SJSA1 (cell line): ENCODE data around the gene ANKS1B. TPM values are rescaled to one million over a fixed set of nuclear protein-coding genes. Genes with fewer than 3 reads are reported as not detected.

Experiments
- DNase-seq, 2 experiments: peaks; one replicate each; pipeline ENCODE4 v3.0.0-alpha.2; 2015 to 2020; ENCODE audit warnings: low spot score in 2 of 2, low read depth in 1 of 2
- H3K27ac ChIP-seq: fragments of 250-450 bp; sonication (Bioruptor Pico); 2 replicates; pipeline ENCODE4 v1.5.1; 2020; ENCODE audit warnings: mild to moderate bottlenecking, moderate library complexity
- H3K27me3 ChIP-seq: fragments of 250-450 bp; sonication (Bioruptor Pico); replicated peaks from 2 replicates; pipeline ENCODE4 v1.5.1; 2020; ENCODE audit warnings: mild to moderate bottlenecking, moderate library complexity
- H3K36me3 ChIP-seq: fragments of 250-450 bp; sonication (Bioruptor Pico); 2 replicates; pipeline ENCODE4 v1.5.1; 2020; ENCODE audit warnings: mild to moderate bottlenecking
- H3K4me1 ChIP-seq: fragments of 250-450 bp; sonication (Bioruptor Pico); replicated peaks from 2 replicates; pipeline ENCODE4 v1.6.1; 2021; ENCODE audit warnings: mild to moderate bottlenecking
- H3K4me3 ChIP-seq: fragments of 250-450 bp; sonication (Bioruptor Pico); 2 replicates; pipeline ENCODE4 v1.5.1; 2020; ENCODE audit warnings: mild to moderate bottlenecking
- H3K9me3 ChIP-seq: fragments of 250-450 bp; sonication (Bioruptor Pico); replicated peaks from 2 replicates; pipeline ENCODE4 v1.5.1; 2020; ENCODE audit warnings: mild to moderate bottlenecking
- total RNA-seq: library from RNA; depleted of rRNA; stranded (reverse); fragments of >200 nt; shearing (Covaris generic); gene quantifications from 2 replicates; pipeline ENCODE4 v1.2.3, GENCODE V29; 2014

Gene ANKS1B
- total RNA-seq, 1 experiment from 2014 or later = not detected

DNA sequence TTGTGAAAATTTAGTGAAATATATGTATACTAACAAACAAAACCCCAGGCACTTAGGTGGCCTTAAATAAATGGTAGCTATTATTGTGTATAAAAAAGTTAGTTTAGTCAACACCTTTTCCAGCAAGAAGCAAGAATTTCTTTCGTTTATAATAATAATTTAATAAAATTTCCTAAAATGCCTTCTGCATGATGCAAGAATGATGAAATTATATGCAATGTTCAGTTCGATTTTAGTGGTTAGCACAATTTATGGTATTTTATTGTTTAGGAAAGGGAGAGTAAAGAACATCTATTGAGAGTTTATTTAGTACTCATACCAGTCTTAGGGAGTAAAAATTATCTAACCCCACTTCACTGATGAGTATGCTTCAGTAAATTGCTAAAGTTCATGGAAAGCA is 1048.9 kb downstream of the ANKS1B start:
- no peak overlapping the region for H3K27ac ChIP-seq
- no peaks in the 10 kb centered on the region for H3K4me1 ChIP-seq
- H3K9me3 ChIP-seq = no peaks in the 10 kb centered on the region
- H3K27me3 ChIP-seq = no peaks in the 10 kb centered on the region
- DNase-seq = no peak
- H3K4me3 ChIP-seq = no peak overlapping the region
- no peaks in the 10 kb centered on the region for H3K36me3 ChIP-seq

DNA sequence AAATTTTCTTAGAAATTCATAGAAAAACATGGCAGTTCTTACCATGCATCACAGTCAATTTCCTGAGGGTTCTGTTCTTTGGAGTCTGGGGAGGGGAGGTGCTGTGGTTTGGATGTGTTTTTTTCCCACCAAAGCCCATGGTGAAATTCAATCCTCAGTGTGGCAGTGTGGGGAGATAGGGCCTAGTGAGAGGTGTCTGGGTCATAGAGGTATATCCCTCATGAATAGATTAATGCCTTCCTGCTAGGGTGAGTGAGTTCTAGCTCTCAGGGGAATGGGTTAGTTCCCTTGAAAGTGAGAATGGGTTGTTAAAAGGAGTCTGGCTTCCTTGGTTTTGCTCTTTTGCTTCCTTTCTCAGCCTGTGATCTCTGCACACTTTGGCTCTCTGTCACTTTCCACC is 1061.9 kb downstream of the ANKS1B start:
- Histone ChIP-seq H3K27me3 (peaks cover 10% of the 10 kb centered on the region; the same call in 1 of the 2 replicates), H3K36me3 (no peaks in the 10 kb centered on the region), H3K4me3 (no peak overlapping the region), H3K4me1 (no peaks in the 10 kb centered on the region), H3K27ac (no peak overlapping the region), H3K9me3 (no peaks in the 10 kb centered on the region)
- DNase-seq = no peak

DNA sequence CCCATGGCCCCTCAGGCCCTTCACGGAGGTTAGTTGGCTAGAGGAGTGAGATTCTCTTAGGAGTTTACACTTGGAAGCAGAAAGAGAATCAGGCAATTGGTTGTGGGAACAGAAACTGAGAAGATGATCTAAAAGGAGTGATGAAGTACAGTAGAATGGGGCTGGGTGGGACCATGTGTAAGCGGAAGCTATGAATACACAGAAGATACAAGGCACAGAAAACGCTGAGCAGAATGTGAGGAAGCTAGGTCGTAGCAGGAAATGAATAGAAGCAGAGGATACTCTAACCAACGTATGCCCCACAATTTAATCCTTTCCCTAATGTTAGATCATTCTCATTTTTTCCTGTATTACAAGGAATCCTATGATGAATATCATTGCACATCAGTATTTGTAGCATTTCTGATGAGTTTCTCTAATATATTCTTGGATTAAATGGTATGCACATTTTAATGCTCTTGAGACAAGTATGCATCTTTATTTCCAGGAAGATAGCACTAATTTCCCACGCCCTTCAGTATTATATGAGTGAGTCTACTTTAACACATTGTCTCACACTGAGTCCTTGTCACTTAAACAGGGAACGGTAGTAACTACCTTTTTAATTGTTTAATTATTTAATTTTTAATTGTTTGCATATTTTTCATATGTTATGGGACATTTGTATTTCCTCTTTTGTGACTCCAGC is 1066.4 kb downstream of the ANKS1B start:
- no peak for DNase-seq
- Histone ChIP-seq H3K27ac (no peak overlapping the region), H3K4me1 (no peaks in the 10 kb centered on the region), H3K27me3 (peaks cover 6% of the 10 kb centered on the region; the same call in 1 of the 2 replicates), H3K9me3 (no peaks in the 10 kb centered on the region), H3K36me3 (no peaks in the 10 kb centered on the region), H3K4me3 (no peak overlapping the region)

DNA sequence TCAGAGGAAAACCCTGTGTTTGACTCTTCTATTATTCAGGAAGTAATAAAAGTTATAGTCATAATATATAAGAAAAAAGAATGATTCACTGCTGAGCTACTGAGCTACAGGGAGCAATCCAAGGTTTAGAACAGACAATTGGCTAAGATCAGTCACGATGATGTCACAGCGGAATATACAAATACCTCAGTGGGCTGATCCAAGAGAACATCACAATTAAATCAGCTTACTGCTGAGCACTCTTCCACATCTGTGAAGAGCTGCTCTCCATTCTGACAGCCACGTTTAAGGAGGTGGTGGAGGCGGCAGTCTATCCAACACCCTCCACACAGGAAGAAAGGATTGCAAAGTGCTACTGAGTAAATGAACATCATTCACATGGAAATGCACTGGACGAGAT is 1068.6 kb downstream of the ANKS1B start:
- Histone ChIP-seq H3K4me1 (no peaks in the 10 kb centered on the region), H3K36me3 (no peaks in the 10 kb centered on the region), H3K9me3 (no peaks in the 10 kb centered on the region), H3K27me3 (peaks cover 4% of the 10 kb centered on the region; the same call in 1 of the 2 replicates), H3K4me3 (no peak overlapping the region), H3K27ac (no peak overlapping the region)
- DNase-seq = no peak

DNA sequence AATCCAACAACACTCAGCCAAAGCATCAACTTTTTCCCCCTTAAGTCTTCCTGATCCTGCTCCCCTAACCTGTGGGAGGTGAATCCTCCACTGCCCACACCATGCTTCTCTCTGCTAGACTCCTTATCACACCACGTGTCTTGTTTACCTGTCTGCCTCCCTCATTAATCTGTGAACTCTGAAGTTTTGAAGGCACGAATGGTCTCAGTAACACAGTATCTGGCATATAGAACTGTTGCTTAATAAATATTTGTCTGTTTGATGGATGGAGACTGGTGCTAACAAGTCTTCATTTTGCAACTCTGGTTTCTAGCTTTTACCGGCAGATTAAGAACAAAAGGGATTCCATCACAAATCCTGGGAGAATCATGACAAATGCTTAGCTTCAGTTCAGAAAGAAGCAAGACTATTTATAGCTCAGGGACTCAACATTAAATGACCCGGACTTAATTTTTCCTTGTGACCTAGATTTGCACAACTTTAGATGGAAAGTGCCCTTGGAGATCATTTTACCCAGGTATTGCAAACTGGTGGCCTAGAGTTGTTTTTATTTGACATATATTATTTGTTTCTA is 1072.2 kb downstream of the ANKS1B start:
- no peaks in the 10 kb centered on the region for H3K27me3 ChIP-seq
- H3K4me1 ChIP-seq = no peaks in the 10 kb centered on the region
- no peak overlapping the region for H3K27ac ChIP-seq
- no peak overlapping the region for H3K4me3 ChIP-seq
- no peak for DNase-seq
- H3K9me3 ChIP-seq = no peaks in the 10 kb centered on the region
- H3K36me3 ChIP-seq = no peaks in the 10 kb centered on the region

DNA sequence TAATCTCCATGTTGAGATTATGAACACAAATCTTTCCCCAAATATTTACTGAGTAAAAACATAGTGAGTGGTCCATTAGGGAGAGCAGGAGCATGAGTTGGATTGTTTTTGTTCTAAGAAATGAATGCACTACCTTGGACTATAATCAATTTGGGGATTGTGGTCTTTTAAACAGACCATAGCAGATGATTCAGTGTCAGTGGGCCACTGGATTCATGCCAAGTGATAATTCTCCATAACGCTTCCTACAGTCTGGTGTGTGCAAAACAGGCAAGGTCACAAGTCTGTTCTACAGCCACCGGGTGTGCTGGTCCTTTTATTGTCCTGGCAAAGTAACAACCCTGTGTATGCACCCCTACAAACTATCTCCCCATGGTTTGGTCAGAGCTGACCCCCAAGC is 1073.3 kb downstream of the ANKS1B start:
- Histone ChIP-seq H3K9me3 (no peaks in the 10 kb centered on the region), H3K27me3 (no peaks in the 10 kb centered on the region), H3K4me3 (no peak overlapping the region), H3K36me3 (no peaks in the 10 kb centered on the region), H3K27ac (no peak overlapping the region), H3K4me1 (no peaks in the 10 kb centered on the region)
- no peak for DNase-seq

DNA sequence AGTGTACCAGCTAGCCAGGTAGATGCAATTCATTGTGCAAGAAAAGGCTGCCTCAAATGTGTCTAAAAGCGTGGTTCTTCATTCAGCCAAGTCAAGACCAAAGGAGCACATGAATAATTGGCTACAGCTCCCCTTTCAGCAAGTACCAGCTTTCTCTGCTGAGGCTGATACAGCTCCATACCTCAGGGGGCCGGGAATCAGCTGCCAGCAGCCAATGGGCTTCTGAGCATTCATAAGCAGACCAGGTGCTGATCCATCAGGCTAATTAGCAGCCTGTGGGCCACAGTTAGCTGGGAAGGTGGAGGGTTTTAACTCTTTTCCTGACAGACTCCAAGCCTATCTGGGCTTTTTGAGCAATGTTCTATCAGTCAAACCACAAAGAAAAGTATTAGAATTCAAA is 1075.0 kb downstream of the ANKS1B start:
- Histone ChIP-seq H3K9me3 (no peaks in the 10 kb centered on the region), H3K36me3 (no peaks in the 10 kb centered on the region), H3K4me3 (no peak overlapping the region), H3K4me1 (no peaks in the 10 kb centered on the region), H3K27me3 (no peaks in the 10 kb centered on the region), H3K27ac (no peak overlapping the region)
- no peak for DNase-seq

DNA sequence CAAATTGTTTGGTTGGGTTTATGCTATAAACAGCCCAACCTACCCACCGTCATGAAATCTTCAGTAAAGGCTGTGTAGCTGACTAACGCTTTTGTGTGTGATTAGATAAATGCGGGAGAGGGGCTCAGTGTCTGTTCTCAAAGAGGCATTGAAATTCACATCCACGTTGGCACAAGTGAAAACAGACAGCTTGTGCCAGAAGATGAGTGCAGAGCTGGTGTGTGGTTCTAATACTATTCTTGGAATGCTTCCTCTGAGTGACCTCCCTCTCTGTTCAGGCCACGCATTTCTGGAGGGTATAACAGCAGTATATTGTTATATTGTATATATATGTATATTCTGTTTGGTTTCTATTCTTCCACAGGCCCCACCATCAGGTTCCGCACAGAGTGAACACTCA is 1075.9 kb downstream of the ANKS1B start:
- no peaks in the 10 kb centered on the region for H3K36me3 ChIP-seq
- no peak for DNase-seq
- no peaks in the 10 kb centered on the region for H3K4me1 ChIP-seq
- no peak overlapping the region for H3K4me3 ChIP-seq
- H3K27ac ChIP-seq = no peak overlapping the region
- no peaks in the 10 kb centered on the region for H3K9me3 ChIP-seq
- no peaks in the 10 kb centered on the region for H3K27me3 ChIP-seq

DNA sequence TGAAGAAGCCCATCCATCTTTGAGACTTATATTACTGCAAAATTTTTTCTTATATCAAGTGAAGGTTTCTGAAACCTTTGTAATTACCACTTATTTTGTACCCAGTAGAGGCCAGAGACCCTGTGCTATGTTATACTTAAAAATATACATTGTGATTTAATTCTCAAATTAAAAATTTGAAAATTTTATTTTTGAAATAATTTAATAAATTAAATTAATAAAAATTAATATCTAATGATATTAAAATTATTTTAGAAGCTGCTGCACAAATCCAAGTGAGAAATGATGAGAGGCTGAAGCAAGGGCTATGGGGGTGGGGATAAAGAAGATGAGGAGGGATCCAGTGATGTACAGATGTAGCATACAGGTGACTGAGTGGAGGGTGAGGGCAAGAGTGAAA is 1080.9 kb downstream of the ANKS1B start:
- no peaks in the 10 kb centered on the region for H3K36me3 ChIP-seq
- no peak for DNase-seq
- H3K27ac ChIP-seq = no peak overlapping the region
- H3K9me3 ChIP-seq = no peaks in the 10 kb centered on the region
- H3K27me3 ChIP-seq = no peaks in the 10 kb centered on the region
- H3K4me1 ChIP-seq = no peaks in the 10 kb centered on the region
- H3K4me3 ChIP-seq = no peak overlapping the region

DNA sequence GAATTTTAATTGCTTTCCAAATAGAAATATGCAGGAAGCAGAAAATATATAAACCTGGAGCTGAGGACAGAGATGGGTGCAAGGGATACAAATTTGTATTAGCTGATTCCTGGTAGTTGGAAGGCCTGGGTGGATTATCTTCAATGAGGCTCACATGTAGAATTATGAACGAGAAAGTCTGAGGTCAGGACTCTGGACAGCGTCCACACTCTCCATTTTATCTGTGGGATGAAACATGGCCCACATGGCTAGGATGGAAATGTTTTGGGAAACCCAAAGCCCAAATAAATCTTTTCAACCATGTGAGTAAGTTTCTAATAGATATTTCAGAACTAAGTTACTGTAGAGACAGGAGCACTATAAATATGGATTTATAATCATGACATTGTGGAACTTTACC is 1083.5 kb downstream of the ANKS1B start:
- no peak for DNase-seq
- no peak overlapping the region for H3K27ac ChIP-seq
- no peaks in the 10 kb centered on the region for H3K4me1 ChIP-seq
- H3K9me3 ChIP-seq = no peaks in the 10 kb centered on the region
- H3K27me3 ChIP-seq = peaks cover 18% of the 10 kb centered on the region
- H3K4me3 ChIP-seq = no peak overlapping the region
- no peaks in the 10 kb centered on the region for H3K36me3 ChIP-seq

DNA sequence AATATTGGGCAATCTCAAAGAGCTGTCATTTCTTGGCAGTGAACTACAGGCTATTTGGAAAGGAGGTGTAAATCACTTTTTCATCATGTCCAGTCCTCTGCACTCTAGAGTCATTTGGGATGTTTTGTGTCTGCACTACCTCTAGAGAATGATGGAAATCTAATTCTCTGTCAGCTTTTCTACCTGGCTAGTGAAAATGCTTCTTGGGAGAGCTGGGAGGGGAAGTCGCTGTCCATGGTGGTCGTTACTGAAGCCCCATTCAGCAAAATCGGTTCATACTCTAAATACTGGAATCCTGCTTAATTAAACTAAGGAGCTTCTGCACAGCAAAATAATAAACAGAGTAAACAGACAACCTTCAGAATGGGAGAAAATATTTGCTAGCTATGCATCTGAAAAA is 1087.8 kb downstream of the ANKS1B start:
- Histone ChIP-seq H3K36me3 (no peaks in the 10 kb centered on the region), H3K27ac (no peak overlapping the region), H3K4me3 (no peak overlapping the region), H3K4me1 (peaks cover 5% of the 10 kb centered on the region; the same call in 1 of the 2 replicates), H3K27me3 (peaks cover 58% of the 10 kb centered on the region), H3K9me3 (no peaks in the 10 kb centered on the region)
- no peak for DNase-seq

DNA sequence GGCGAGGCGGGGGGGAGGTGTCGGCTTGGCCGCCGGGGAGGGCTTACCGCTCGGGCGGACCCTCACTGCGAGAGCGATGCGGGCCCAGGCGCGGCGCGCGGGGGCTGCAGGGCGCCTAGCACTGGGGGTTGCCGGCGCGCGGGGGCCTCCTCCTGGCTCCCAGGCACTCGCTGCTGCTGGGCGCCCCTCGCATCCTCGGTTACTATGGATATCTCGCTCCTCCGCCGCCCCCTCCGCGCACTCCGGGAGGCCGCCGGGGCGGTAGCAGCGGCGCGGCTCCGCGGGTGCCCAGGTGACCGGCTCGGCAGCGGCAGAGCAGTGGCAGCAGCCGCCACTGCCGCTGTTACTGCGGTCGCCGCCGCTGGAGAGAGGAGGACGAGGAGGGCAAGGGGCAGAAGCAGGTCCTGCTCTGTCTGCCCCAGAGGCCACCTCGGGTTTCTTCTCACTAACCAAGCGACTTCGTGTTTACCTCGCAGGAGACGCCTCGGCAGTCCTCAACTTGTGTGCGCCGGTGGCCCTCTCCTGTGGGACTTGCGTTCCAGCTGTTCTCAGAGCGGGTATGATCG is 1089.6 kb downstream of the ANKS1B start:
- H3K27ac ChIP-seq = no peak overlapping the region
- no peaks in the 10 kb centered on the region for H3K36me3 ChIP-seq
- H3K4me3 ChIP-seq = no peak overlapping the region
- H3K27me3 ChIP-seq = peaks cover 62% of the 10 kb centered on the region
- H3K4me1 ChIP-seq = peaks cover 5% of the 10 kb centered on the region; the same call in 1 of the 2 replicates
- DNase-seq = no peak
- H3K9me3 ChIP-seq = no peaks in the 10 kb centered on the region

DNA sequence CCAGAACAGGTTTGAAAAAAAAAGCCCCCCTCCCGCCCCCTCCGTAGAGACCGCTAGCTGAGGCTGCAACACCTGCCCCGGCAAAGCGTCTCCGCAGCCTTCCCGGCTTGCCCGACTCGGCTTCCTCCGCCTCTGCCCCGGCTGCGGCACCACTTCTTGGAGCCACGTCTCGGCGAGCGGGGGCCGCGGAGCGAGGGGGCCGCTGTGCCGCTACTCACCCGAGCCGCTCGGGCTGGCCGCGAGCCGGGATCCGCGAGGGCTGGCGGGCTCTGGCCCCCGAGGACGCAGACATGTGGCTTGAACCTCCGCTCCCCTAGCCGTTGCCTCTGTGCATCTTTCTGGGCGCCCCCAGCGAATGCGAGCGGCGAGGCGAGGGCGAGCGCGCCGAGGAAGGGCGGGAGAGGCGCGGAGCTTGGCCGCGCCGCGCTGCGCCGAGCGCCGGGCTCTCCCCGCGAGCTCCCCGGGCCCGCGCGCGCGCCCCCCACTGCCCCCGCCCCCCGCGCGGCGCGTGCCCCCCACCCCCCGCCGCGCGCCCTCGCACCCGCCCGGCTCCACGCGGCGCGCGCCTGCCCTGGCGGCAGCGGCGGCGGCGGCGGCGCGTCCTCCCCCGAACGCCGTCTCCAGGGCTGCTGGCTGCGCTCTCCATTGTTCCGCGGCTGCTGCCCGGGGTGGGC is 1090.2 kb downstream of the ANKS1B start:
- H3K9me3 ChIP-seq = no peaks in the 10 kb centered on the region
- H3K4me1 ChIP-seq = peaks cover 5% of the 10 kb centered on the region; the same call in 1 of the 2 replicates
- no peaks in the 10 kb centered on the region for H3K36me3 ChIP-seq
- peaks cover 62% of the 10 kb centered on the region for H3K27me3 ChIP-seq
- H3K27ac ChIP-seq = no peak overlapping the region
- no peak overlapping the region for H3K4me3 ChIP-seq
- no peak for DNase-seq
